DMS53 treated with DMSO at 0.1 percent for 48 hours (cell line): ENCODE data around the gene GRM7.

Source experiments
- DNase-seq: peaks from one replicate; lab custom pipeline; 2025; ENCODE audit not compliant: unreplicated experiment; lab: John Stamatoyannopoulos, UW

Gene GRM7

GRCh38 chr3:7226393-7226792 lies 365.5 kb downstream of the GRM7 start:
- no peak for DNase-seq

- no peak for DNase-seq
Observed at GRCh38 chr3:7238565-7239295, 377.8 kb downstream of the GRM7 start.

- no peak for DNase-seq
Observed at GRCh38 chr3:7241584-7242302, 380.8 kb downstream of the GRM7 start.

- no peak for DNase-seq
Observed at GRCh38 chr3:7242303-7242635, 381.4 kb downstream of the GRM7 start.

- no peak for DNase-seq
Observed at GRCh38 chr3:7249493-7250076, 388.7 kb downstream of the GRM7 start.

- no peak for DNase-seq
Observed at GRCh38 chr3:7254251-7254650, 393.3 kb downstream of the GRM7 start.

- no peak for DNase-seq
Observed at GRCh38 chr3:7260975-7261374, 400.1 kb downstream of the GRM7 start.

- no peak for DNase-seq
Observed at GRCh38 chr3:7263347-7264195, 402.7 kb downstream of the GRM7 start.

- no peak for DNase-seq
Observed at GRCh38 chr3:7264196-7264526, 403.2 kb downstream of the GRM7 start.

GRCh38 chr3:7265736-7266135 lies 404.8 kb downstream of the GRM7 start:
- DNase-seq: no peak

GRCh38 chr3:7266551-7266950 lies 405.6 kb downstream of the GRM7 start:
- DNase-seq: no peak

GRCh38 chr3:7270731-7271130 lies 409.8 kb downstream of the GRM7 start:
- DNase-seq: no peak

- no peak for DNase-seq
Observed at GRCh38 chr3:7271631-7272030, 410.7 kb downstream of the GRM7 start.

GRCh38 chr3:7272203-7272602 lies 411.3 kb downstream of the GRM7 start:
- no peak for DNase-seq

- DNase-seq: no peak
Observed at GRCh38 chr3:7275396-7275795, 414.5 kb downstream of the GRM7 start.

- no peak for DNase-seq
Observed at GRCh38 chr3:7280318-7280717, 419.4 kb downstream of the GRM7 start.

GRCh38 chr3:7282988-7283387 lies 422.1 kb downstream of the GRM7 start:
- DNase-seq: no peak

- DNase-seq: peak; percentile 11
Observed at GRCh38 chr3:7285505-7285904, 424.6 kb downstream of the GRM7 start.

GRCh38 chr3:7288133-7288532 lies 427.2 kb downstream of the GRM7 start:
- no peak for DNase-seq

GRCh38 chr3:7289121-7289520 lies 428.2 kb downstream of the GRM7 start:
- DNase-seq: no peak

GRCh38 chr3:7290077-7290825 lies 429.3 kb downstream of the GRM7 start:
- DNase-seq: no peak
